Upper lobe of left lung (tissue), 4 donors: ENCODE measurements around the gene PEPD.

Experiments used
- CTCF ChIP-seq, 6 experiments: fragments of 450-650 bp in 4 of 6; fragments of 200-600 bp in 2 of 6; sonication (generic) in 2 of 6; IDR thresholded peaks; one replicate each; pipeline ENCODE4 v1.5.1; 2016 to 2019; ENCODE audit warnings: antibody characterized with exemption in 6 of 6
- EP300 ChIP-seq, 4 donors: sonication (generic); formaldehyde crosslinking; IDR thresholded peaks; one replicate each; pipeline ENCODE4 v1.5.1; 2017; ENCODE audit warnings: antibody characterized with exemption in 4 of 4, control low read depth in 2 of 4
- POLR2A ChIP-seq, 4 donors: fragments of 450-650 bp; IDR thresholded peaks; one replicate each; pipeline ENCODE4 v1.5.1; 2016 to 2017; ENCODE audit warnings: antibody characterized with exemption in 4 of 4, mild to moderate bottlenecking in 2 of 4

- TF ChIP-seq CTCF (IDR thresholded peaks at IDR 0.05) (no peak), POLR2A (IDR thresholded peaks at IDR 0.05) (no peak), EP300 (IDR thresholded peaks at IDR 0.05) (no peak)
Observed at GRCh38 chr19:33557196-33557595, 35.6 kb upstream of the PEPD start.
